Hepatocyte (in vitro differentiated cells): ENCODE measurements around the gene ABCA9. TPM values are rescaled to one million over a fixed set of nuclear protein-coding genes. Genes with fewer than 3 reads are reported as not detected.

Experiments used
- DNase-seq: peaks from one replicate; pipeline ENCODE4 v3.0.0-alpha.2; 2016; ENCODE audit warnings: low spot score
- H2AFZ ChIP-seq: fragments of 200-600 bp; sonication (generic); 2 replicates; pipeline ENCODE4 v1.6.0; 2016; ENCODE audit warnings: antibody characterized with exemption, mild to moderate bottlenecking
- H3K27ac ChIP-seq: fragments of 200-600 bp; sonication (generic); 2 replicates; pipeline ENCODE4 v1.5.1; 2016; ENCODE audit warnings: mild to moderate bottlenecking
- H3K27me3 ChIP-seq: fragments of 200-600 bp; sonication (generic); 2 replicates; pipeline ENCODE4 v1.6.1; 2016
- H3K36me3 ChIP-seq: fragments of 200-600 bp; sonication (generic); replicated peaks from 2 replicates; pipeline ENCODE4 v1.5.1; 2016; ENCODE audit warnings: low read depth; ENCODE audit not compliant: insufficient read depth
- H3K4me1 ChIP-seq: fragments of 200-600 bp; sonication (generic); 2 replicates; pipeline ENCODE4 v1.5.1; 2016; ENCODE audit warnings: mild to moderate bottlenecking, moderate library complexity; ENCODE audit not compliant: insufficient read depth
- H3K4me2 ChIP-seq: fragments of 200-600 bp; sonication (generic); 2 replicates; pipeline ENCODE4 v1.6.0; 2016
- H3K4me3 ChIP-seq: fragments of 200-600 bp; sonication (generic); 2 replicates; pipeline ENCODE4 v1.5.1; 2016; ENCODE audit warnings: mild to moderate bottlenecking
- H3K79me2 ChIP-seq: fragments of 200-600 bp; sonication (generic); 2 replicates; pipeline ENCODE4 v1.6.0; 2017; ENCODE audit warnings: mild to moderate bottlenecking
- H3K9me2 ChIP-seq: fragments of 200-600 bp; sonication (generic); replicated peaks from 2 replicates; pipeline ENCODE4 v1.6.0; 2017; ENCODE audit warnings: mild to moderate bottlenecking; ENCODE audit not compliant: insufficient read depth
- H3K9me3 ChIP-seq: fragments of 200-600 bp; sonication (generic); 2 replicates; pipeline ENCODE4 v1.5.1; 2016; ENCODE audit warnings: low read depth, mild to moderate bottlenecking
- H4K20me1 ChIP-seq: fragments of 200-600 bp; sonication (generic); 2 replicates; pipeline ENCODE4 v1.6.0; 2016; ENCODE audit warnings: mild to moderate bottlenecking; ENCODE audit not compliant: insufficient read depth, poor library complexity, severe bottlenecking
- CTCF ChIP-seq: fragments of 200-600 bp; sonication (generic); IDR thresholded peaks from 2 replicates; pipeline ENCODE4 v1.5.1; 2016; ENCODE audit warnings: antibody characterized with exemption, mild to moderate bottlenecking; ENCODE audit not compliant: poor library complexity
- EZH2 ChIP-seq: fragments of 200-600 bp; sonication (generic); IDR thresholded peaks from 2 replicates; pipeline ENCODE4 v1.6.1; 2016; ENCODE audit warnings: antibody characterized with exemption, mild to moderate bottlenecking, borderline replicate concordance
- EZH2phosphoT487 ChIP-seq: fragments of 200-600 bp; sonication (generic); IDR thresholded peaks from one replicate; pipeline ENCODE4 v1.6.1; 2018; ENCODE audit warnings: antibody characterized with exemption, mild to moderate bottlenecking, low read depth, moderate library complexity; ENCODE audit not compliant: unreplicated experiment, severe bottlenecking
- WGBS: methylation state at CpG from one replicate; pipeline ENCODE4 v1.1.6; 2016; ENCODE audit warnings: low lambda C conversion rate; ENCODE audit errors: missing lambda C conversion rate; 5-methylcytosine and 5-hydroxymethylcytosine counted together
- polyA plus RNA-seq: library from polyadenylated mRNA; unstranded; fragments of >200 nt; fragmentation: Nextera tagmentation; extraction: Ambion mirVana; gene quantifications from 2 replicates; pipeline ENCODE4 v1.2.1, GENCODE V29; 2016
- total RNA-seq: library from RNA; depleted of rRNA; stranded (reverse); fragments of >200 nt; gene quantifications from 2 replicates; pipeline ENCODE4 v1.2.3, GENCODE V29; 2014

Gene ABCA9
- total and polyA plus RNA-seq, 2 experiments from 2014 or later, result 0.34 to 0.60 TPM

- H3K9me2 ChIP-seq, result no peaks in the 10 kb centered on the region
- no peaks in the 10 kb centered on the region for H3K9me3 ChIP-seq
- no peak overlapping the region for H2AFZ ChIP-seq
- H3K27me3 ChIP-seq, result no peaks in the 10 kb centered on the region
- no peak overlapping the region for H3K4me3 ChIP-seq
- H4K20me1 ChIP-seq, result no peaks in the 10 kb centered on the region
- WGBS, result 78% methylated on average over 1 of the region's 1 CpG
- no peak overlapping the region for H3K4me2 ChIP-seq
- no peaks in the 10 kb centered on the region for H3K4me1 ChIP-seq
- H3K36me3 ChIP-seq, result no peaks in the 10 kb centered on the region
- H3K27ac ChIP-seq, result no peak overlapping the region
- no peak for DNase-seq
- no peaks in the 10 kb centered on the region for H3K79me2 ChIP-seq
- no peak for TF ChIP-seq EZH2
- TF ChIP-seq CTCF, result no peak
Measured at GRCh38 chr17:69058165-69058564, 2.6 kb downstream of the ABCA9 start.

GRCh38 chr17:69057280-69057679 lies 3.4 kb downstream of the ABCA9 start:
- Histone ChIP-seq H3K4me1 (no peaks in the 10 kb centered on the region), H3K27me3 (no peaks in the 10 kb centered on the region), H3K9me3 (no peaks in the 10 kb centered on the region), H3K4me2 (no peak overlapping the region), H3K4me3 (no peak overlapping the region), H4K20me1 (no peaks in the 10 kb centered on the region), H3K79me2 (no peaks in the 10 kb centered on the region), H3K36me3 (no peaks in the 10 kb centered on the region), H2AFZ (no peak overlapping the region), H3K9me2 (no peaks in the 10 kb centered on the region), H3K27ac (no peak overlapping the region)
- DNase-seq, result no peak
- TF ChIP-seq EZH2 (no peak), CTCF (no peak), EZH2phosphoT487 (no peak)
- WGBS, result 78% methylated on average over 1 of the region's 1 CpG

GRCh38 chr17:69056179-69056823 lies 4.4 kb downstream of the ABCA9 start:
- no peak for DNase-seq
- Histone ChIP-seq H3K27ac (no peak overlapping the region), H3K4me2 (no peak overlapping the region), H3K27me3 (no peaks in the 10 kb centered on the region), H3K4me3 (no peak overlapping the region), H3K9me2 (no peaks in the 10 kb centered on the region), H3K79me2 (no peaks in the 10 kb centered on the region), H3K36me3 (no peaks in the 10 kb centered on the region), H3K9me3 (no peaks in the 10 kb centered on the region), H4K20me1 (no peaks in the 10 kb centered on the region), H2AFZ (no peak overlapping the region), H3K4me1 (no peaks in the 10 kb centered on the region)
- WGBS, result 86% methylated on average over 3 of the region's 3 CpGs
- no peak for TF ChIP-seq EZH2phosphoT487
- TF ChIP-seq EZH2, result no peak
- TF ChIP-seq CTCF, result no peak
